Upper lobe of left lung (tissue), 4 donors: ENCODE results near the gene SLC19A2.

Experiments used
- CTCF ChIP-seq, 6 experiments: fragments of 450-650 bp in 4 of 6; fragments of 200-600 bp in 2 of 6; sonication (generic) in 2 of 6; IDR thresholded peaks; one replicate each; pipeline ENCODE4 v1.5.1; 2016 to 2019; ENCODE audit warnings: antibody characterized with exemption in 6 of 6
- EP300 ChIP-seq, 4 donors: sonication (generic); formaldehyde crosslinking; IDR thresholded peaks; one replicate each; pipeline ENCODE4 v1.5.1; 2017; ENCODE audit warnings: antibody characterized with exemption in 4 of 4, control low read depth in 2 of 4
- POLR2A ChIP-seq, 4 donors: fragments of 450-650 bp; IDR thresholded peaks; one replicate each; pipeline ENCODE4 v1.5.1; 2016 to 2017; ENCODE audit warnings: antibody characterized with exemption in 4 of 4, mild to moderate bottlenecking in 2 of 4

- TF ChIP-seq CTCF (IDR thresholded peaks at IDR 0.05) (no peak), POLR2A (IDR thresholded peaks at IDR 0.05) (no peak), EP300 (IDR thresholded peaks at IDR 0.05) (no peak)
Measured at GRCh38 chr1:169523904-169524303, 38.2 kb upstream of the SLC19A2 start.
